ENCODE data around the gene DSCAML1.

DNA sequence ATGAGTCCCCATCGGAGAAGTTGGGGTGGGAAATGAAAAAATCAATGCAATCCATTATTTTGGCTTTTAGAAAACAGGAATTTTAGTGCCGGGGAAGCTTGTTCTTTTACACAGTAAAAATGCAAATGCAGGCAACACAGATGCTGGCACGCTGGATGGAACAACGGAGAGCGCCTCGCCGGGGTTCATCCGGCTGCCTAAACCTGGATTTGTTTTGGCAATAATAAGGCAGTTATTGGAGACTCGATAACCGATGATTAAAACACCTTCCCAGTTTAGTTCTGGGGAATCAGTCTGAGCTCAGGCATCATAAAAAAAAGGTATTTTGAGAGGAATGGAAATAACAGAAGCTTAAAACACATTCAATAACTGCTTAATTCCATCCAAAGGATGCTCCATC lies 2.9 kb downstream of the DSCAML1 start:
- TF ChIP-seq, protein P1, sequence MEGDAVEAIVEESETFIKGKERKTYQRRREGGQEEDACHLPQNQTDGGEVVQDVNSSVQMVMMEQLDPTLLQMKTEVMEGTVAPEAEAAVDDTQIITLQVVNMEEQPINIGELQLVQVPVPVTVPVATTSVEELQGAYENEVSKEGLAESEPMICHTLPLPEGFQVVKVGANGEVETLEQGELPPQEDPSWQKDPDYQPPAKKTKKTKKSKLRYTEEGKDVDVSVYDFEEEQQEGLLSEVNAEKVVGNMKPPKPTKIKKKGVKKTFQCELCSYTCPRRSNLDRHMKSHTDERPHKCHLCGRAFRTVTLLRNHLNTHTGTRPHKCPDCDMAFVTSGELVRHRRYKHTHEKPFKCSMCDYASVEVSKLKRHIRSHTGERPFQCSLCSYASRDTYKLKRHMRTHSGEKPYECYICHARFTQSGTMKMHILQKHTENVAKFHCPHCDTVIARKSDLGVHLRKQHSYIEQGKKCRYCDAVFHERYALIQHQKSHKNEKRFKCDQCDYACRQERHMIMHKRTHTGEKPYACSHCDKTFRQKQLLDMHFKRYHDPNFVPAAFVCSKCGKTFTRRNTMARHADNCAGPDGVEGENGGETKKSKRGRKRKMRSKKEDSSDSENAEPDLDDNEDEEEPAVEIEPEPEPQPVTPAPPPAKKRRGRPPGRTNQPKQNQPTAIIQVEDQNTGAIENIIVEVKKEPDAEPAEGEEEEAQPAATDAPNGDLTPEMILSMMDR (IDR thresholded peaks at IDR 0.05): no peak
- no peak for TF ChIP-seq POLR2A (IDR thresholded peaks at IDR 0.05)
